ENCODE measurements around the gene LHX5.

DNA sequence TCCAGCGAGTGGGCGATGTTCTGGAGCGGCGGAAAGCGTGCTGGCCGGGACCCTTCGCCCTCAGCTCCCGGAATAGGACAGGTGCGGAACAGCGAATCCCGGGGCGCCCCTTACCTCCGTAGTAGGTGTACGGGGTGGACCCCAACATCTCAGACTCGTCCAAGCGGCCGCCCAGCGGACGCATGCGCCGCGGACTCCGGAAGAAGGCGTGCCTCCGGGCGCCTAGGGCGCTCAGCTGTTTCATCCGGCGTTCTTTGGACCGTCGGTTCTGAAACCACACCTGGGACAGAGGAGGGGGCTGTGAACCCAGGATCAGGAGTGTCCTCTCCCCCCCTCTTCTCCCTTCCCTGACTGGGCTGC is 4.5 kb downstream of the LHX5 start:
- no peak for TF ChIP-seq CTCF (IDR thresholded peaks at IDR 0.05; ENCODE audit: insufficient read depth, low read depth, low read length)
- TF ChIP-seq EZH2 (IDR thresholded peaks at IDR 0.05; ENCODE audit: insufficient read depth, low read length), result no peak

All from astrocyte (in vitro differentiated cells and primary cell).